ENCODE measurements around the gene FCGR3B.
"Not testable (repeated sequence)": the region's sequence is repeated elsewhere in the genome, so short reads cannot be mapped to it uniquely, and the experiment has no call there.

GRCh38 chr1:161589365-161589764, 41.6 kb downstream of the FCGR3B start:
- not testable (repeated sequence) for TF ChIP-seq YY1, CTCF, ZNF155, ZNF747, ZNF2 (tag by site-specific recombination; IDR thresholded peaks at IDR 0.05)
- TF ChIP-seq, protein P1, sequence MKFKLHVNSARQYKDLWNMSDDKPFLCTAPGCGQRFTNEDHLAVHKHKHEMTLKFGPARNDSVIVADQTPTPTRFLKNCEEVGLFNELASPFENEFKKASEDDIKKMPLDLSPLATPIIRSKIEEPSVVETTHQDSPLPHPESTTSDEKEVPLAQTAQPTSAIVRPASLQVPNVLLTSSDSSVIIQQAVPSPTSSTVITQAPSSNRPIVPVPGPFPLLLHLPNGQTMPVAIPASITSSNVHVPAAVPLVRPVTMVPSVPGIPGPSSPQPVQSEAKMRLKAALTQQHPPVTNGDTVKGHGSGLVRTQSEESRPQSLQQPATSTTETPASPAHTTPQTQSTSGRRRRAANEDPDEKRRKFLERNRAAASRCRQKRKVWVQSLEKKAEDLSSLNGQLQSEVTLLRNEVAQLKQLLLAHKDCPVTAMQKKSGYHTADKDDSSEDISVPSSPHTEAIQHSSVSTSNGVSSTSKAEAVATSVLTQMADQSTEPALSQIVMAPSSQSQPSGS (tag by site-specific recombination; IDR thresholded peaks at IDR 0.05; ENCODE audit: low read depth) = not testable (repeated sequence)
